HG02571 (cell line): Measurements from ENCODE around the gene SCYGR2.

ENCODE experiments used
- ATAC-seq: cut with Tn5 transposase; IDR thresholded peaks from one replicate; pipeline ENCODE4 v1.9.1; 2021; ENCODE audit warnings: mild to moderate bottlenecking, moderate library complexity; ENCODE audit not compliant: unreplicated experiment

SCYGR2 gene

DNA sequence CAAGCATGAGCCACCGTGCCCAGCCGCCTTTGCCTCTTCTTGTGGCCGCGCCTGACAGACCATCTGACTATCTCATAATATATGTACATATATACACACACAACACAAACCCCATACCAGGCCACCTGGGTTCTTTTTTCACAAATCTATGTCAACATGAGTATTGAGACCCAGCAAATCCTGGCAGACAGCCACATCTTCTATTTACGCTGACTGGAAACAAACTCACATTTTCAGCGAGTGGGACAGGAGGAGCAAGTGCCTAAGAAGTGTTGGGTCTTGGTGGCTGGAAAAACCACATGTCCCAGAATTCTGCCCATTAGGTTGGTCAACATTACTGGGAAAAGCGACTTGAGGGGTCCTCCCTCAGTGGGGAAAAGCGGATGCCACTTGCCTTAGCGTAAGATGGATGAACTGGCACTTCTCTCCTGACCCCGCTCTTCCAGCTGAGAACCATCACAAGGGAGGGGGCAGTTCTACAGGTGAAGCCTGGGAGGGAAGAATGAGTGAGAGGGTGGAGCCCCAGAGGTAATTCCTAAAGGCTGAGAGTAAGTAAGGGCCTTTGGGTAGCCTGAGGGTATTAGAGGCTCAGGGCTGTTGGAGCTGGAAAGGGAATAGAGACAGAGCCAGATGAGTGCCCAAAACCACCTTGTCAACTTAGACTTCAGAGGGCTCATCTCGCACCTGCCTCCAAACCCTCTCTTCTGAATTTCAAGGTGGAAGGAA is 14.0 kb downstream of the SCYGR2 start:
- ATAC-seq, result no peak

DNA sequence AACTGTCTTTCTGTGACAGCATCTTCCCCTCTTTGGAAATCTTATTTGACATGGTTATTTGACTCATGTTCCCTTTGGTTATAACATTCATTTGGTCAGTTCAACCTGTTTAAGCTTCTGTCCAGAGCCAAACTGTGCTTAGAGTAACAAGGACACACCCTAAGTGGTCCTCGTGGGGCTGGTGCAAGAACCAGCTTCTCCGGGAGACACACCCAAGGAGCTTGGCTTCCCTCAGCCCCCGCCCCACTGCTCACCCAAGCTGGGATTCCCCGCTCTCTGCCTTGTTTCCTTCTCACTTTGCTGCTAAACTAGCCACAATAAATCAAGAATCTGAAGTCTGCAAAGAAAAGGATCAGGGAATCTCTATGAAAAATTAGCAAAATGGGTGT is 14.6 kb downstream of the SCYGR2 start:
- ATAC-seq, result no peak

DNA sequence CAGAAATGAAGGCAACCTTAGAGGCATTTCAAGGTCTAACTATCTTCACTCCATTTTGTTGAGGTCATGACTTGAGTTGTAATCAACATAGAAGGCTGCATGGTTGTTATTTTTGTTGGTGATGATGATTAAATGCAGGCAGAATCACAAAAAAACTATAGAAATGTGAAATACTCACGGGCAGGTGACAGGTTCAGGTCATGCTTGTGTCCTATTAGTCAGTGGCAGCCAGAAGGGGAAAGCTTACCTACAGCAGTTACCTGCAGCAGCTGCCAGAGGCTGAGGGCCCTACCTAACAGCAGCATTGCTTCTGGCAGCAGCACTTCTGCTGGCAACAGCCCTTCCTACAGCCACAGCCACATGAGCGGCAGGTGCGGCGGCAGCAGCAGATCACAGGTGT is 15.6 kb downstream of the SCYGR2 start:
- no peak for ATAC-seq

DNA sequence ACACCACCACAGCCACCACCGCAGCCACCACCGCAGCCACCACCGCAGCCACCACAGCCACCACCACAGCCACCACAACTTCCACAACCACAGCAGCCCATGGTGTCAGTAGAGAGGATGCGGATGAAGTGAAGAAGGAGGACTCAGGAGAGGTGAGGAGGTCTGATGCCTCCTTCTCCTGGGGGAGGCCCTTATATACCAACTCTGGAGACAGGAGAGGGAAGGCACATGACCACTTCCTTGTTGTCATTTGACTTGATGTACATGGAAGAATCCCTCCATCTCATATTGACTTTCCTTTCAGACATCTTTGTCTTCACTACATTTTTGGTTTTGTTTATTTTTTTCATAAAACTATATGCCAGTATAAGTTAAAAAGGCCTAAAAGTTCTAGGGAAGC is 16.0 kb downstream of the SCYGR2 start, which contains the start of gene SCYGR3:
SCYGR3 (minus strand) TSS at position 101 of the 400 bp plus-strand sequence; CDS start at position 101, 0 bp downstream.
- no peak for ATAC-seq

DNA sequence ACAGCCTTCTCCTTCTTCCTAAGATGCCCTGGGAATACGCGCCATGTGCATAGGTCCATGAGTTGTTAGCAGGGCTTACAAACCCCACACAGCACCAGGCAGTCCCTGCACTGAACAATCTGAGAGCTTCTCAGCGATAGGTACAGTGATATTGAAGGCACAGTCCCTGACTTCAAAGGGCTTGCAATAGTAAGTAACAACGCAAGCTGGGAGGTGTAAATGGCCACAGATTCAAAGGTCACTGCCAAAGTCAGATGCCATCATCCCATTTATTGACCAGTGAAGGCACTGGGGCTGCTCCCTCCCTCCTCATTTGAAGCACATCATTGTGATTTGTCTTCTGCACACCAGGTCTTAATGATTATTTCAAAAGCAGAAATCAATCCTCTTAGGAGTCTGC is 16.5 kb downstream of the SCYGR2 start:
- no peak for ATAC-seq

DNA sequence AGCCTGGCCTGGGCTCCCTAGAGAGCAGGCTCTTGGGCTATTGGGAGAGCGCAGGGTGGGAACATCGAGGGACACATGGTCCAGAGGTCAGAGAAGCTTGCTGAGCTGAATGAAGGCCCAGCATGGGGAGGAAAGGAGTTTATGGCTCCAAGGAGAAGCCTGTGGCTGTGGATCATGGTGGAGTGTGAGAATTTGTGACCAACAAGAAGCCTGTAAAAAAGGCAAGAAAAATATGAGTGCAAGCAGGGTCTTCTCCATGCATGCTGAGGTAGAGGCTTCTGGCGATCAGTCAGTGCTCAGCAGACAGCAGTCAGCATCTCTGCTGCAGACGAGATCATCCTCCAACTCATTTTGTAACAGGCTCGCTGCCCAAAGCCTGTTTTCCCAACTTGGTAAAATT is 17.2 kb downstream of the SCYGR2 start:
- ATAC-seq, result no peak

DNA sequence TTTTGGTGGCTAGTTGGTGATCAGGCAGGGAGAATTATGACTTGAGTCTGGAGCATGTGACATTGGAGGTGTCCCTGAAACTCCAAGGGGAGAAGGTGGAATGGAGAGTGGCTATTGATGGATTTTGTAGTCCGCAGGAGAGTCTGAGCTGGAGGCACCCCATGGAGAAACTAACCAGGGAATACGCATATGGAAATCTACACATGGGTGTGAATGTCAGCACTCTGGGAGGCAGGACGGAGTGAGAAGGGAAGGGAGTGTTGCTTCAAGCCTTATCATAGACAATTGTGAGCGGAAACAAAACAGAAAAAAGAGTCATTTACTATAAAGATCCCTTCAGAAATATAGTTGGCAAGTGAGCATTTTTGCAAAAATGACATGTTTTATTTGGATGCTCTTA is 17.9 kb downstream of the SCYGR2 start:
- no peak for ATAC-seq

DNA sequence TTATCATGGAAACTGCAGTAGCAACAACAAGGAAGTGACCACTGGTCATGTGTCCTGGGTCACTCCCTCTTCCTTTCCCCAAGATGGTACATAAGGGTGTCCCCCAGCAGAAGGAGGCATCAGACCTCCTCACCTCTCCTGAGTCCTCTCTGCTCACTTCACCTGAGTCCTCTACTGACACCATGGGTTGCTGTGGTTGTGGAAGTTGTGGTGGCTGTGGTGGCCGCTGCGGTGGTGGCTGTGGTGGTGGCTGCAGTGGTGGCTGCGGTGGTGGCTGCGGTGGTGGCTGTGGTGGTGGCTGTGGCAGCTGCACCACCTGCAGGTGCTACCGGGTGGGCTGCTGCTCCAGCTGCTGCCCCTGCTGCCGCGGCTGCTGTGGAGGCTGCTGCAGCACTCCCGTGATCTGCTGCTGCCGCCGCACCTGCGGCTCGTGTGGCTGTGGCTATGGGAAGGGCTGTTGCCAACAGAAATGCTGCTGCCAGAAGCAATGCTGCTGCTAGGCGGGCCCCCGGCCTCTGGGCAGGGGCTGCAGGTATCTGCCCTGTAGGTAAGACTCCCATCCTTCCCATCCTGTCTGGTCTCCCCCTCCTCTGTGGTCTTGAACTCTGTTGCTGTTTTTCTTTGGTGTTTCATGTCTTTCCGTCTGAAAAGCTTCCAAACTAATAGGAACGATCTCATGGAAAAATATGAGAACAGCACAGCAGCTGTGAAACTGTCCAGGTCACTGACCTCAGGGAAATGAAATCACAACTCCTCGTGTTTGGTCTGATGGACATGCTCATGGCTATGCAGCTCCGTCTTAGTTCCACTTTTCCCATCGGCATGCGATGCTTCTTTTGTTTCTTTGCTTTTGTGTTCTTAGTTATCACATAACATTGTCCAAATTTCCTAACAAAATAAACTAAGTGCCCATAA is 18.9 kb downstream of the SCYGR2 start, which contains the start of gene SCYGR4:
SCYGR4 (plus strand) TSS at position 183 of the 915 bp plus-strand sequence; CDS start at position 183, 0 bp downstream.
- ATAC-seq, result no peak

DNA sequence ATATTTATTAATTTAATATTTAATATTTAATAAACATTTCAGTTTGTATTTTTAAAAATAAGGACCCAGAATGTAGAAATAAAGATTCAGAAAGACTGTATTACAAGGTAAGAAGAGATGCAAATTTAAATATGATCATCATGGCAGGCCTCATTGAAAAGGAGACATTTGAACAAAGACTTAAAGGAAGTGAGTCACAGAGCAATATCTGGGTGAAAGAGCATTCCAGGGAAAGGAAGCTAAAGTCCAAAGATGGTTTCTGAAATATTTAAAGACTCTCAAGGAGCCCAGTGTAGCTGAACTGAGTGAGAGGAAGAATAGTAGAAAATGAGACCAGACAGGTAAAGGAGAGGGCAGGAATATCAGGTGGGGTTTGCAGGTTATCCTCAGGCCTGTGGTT is 24.5 kb downstream of the SCYGR2 start:
- ATAC-seq, result no peak

DNA sequence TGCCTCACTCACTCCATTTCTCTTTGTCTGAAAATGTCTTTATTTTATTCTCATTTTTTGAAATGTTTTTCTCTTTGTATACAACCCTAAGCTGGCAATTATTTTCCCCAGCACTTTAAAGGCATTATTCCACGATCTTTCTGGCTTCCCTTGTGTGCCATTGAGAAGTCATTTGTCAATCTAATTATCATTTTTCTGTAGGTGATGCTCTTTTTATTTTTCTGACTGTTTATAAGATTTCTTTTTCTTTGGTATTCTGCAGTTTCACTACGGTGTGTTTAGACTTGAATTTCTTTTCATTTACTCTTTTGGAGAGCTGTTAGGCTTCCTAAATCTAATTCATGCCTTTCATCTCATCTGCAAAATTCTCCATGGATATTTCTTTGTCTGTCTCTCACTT is 26.7 kb downstream of the SCYGR2 start:
- ATAC-seq, result no peak

DNA sequence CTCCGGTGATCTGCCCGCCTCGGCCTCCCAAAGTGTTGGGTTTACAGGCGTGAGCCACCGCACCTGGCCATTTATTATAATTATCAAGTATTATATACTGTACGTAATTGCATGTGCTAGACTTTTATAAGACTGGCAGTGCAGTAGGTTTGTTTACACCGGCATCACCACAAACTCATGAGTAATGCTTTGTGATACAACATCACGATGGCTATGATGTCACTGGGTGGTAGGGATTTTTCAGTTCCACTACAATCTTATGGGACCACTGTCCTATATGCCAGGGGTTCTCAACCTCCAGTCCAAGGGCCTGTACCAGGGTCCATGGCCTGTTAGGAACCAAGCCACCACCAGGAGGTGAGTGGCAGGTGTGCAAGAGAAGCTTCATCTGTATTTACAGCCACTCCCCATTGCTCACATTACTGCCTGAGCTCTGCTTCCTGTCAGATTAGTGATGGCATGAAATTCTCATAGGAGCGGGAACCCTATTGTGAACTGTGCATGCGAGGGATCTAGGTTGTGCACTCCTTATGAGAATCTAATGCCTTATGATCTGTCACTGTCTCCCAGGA is 28.0 kb downstream of the SCYGR2 start:
- ATAC-seq, result no peak

DNA sequence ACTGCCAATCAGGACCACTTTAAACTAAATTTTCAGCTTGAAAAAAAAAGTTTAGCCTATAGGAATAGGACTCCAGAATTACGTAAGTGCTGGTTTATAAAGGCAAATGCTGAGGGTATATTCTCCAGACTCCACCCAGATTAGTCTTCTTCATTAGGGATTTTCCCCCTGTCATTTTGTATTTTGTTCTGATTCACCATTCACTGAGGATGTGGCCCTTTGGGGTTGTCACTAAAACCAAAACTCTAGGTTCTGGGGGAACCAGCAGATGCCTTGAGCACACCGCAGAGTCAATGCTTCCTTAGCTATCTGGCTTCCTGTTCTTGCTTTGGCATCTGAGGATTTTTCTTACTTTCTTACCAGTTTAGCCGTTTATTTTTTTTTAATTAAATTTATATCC is 29.1 kb downstream of the SCYGR2 start:
- peak; percentile 98 for ATAC-seq

DNA sequence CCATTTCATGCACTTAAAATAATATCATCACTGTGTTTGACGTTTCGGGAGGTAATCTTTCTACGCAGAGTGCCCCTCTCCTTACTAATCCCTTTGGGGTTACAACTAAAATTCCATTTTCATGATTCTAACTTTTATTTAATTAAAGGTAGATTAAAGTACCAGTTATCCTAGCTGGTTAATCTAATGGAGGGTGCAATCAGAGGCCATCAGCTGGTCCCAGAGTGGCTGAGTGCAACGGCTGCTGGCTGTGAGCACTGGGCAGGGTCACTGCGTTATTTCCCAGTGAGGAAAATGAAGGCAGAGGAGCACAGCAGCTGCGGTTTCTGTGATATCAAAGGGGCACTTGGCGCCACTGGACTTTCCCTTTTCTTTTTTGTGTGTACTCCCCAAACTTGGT is 30.7 kb downstream of the SCYGR2 start:
- ATAC-seq, result no peak

DNA sequence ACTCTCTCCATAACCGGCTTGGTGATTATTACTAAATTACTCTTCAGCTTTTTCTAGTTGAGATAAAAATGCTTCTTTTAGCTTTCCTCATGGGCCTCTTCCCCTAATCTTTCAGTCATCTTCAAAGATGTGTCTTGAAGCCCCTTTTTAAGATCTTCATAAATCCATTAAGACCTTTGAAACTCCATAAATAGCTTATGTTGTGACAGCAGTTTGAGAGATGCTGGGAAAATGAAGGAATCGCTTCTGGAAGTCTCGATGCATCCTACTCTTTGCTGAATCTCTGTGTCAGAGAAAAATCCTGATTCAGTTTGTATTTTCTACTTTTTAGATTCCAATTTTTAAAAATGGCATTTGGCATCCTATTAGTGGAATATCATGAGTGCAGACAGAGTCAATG is 31.6 kb downstream of the SCYGR2 start:
- ATAC-seq, result no peak

DNA sequence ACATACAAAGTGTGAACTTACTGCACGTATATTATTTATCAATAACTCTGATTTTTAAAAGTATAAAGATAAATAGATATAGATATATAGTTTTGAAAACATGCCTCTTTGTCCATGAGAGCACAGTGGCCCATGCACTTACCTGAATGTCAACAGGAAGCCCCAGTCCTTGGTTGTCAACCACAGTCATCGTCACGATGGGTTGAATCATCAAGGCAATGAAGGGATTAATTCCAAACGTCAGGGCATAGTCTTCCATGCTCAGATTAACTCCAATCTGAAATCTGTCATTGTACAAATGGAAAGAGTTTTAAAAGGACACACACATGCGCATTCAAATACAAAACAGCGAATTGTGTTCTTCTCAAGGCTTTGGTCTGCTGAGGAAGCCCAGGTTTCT is 34.1 kb downstream of the SCYGR2 start:
- ATAC-seq, result no peak

DNA sequence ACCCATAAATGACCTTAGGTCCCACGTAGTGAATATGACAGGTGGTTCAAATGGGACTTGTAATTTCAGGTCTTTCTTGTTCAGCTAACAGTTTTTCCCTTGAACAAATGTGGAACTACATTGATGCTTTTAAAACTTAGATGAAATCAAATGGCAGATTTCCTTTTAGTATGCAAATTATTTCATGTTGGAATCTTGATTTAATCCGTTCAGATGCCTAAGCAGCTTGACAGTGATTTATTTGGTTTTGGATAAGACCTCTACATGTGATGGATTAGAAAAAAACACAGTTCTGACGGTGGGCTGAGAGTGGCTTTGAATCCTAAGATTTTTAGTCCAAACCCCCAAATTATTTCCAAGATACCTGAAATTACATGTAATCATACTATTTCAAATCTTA is 35.5 kb downstream of the SCYGR2 start:
- ATAC-seq, result no peak

DNA sequence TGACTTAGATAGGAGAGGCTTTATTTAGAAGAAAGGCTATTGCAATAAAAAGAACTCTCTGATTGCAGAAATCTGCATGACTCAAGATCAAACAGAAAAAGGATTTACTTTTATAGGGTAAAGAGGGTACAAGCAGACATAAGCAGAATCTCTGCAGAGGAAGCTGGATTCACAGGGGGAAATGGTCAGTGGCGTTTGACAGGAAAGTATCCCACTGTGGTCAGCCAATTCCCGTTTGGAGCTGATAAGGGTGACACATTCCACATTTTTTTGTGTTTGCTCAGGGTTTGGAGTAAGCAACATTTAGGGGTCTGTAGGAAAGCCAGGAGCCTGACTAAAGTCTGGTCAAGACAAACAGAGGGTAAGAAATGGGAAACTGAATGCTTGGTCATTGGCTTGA is 44.0 kb downstream of the SCYGR2 start:
- no peak for ATAC-seq

DNA sequence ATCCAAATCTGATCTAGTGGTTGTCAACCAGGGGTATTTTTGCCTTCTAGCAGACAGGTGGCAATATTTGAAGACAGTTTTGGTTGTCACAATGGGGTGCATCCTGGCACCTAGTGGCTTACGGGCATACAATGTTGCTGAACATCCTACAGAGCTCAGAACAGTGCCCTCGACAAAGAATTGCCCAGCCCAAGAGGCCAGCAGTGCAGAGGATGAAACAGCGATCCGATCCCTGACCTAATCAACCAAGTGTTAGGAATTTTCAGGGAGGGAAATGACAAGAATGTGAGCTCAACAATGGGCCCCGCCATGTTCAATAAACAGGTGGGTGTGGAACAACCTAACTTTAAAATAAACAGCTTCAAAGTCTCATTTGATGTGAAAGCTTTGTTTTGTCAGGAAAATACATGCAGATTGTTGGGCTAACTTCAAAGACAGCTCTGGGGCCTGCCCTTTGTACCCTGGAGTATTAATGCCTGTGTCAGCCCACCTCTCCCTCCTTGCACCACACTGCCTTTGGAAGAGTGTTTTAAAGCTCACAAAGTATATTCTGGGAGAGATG is 45.4 kb downstream of the SCYGR2 start:
- no peak for ATAC-seq
